ENCODE data around the gene ABCD2. TPM values are rescaled to one million over a fixed set of nuclear protein-coding genes. Genes with fewer than 3 reads are reported as not detected.

ABCD2 gene
- not detected in 2 replicates for polyA plus RNA-seq (2011; rRNA removed)
- polyA minus RNA-seq (2011; rRNA and poly(A)+ RNA removed) = not detected in 2 replicates

- Histone ChIP-seq H3K36me3 (ENCODE audit: control insufficient read depth, insufficient read depth, low read length) (no peaks in the 10 kb centered on the region), H3K4me3 (ENCODE audit: low read depth, low read length) (peak within 1 kb of the TSS; percentile 51)
- CTCF ChIA-PET = interaction anchor here (0.7 to 1.3 kb wide), 2 partner anchors 15 to 386 kb away, joined by 3 read pairs; no protein-coding TSS in a partner anchor
Observed at GRCh38 chr12:39619660-39620433, at the start of gene ABCD2. TSS of gene ABCD2 (minus strand) at chr12:39619803. CDS start at chr12:39619615, 188 bp downstream.

DNA sequence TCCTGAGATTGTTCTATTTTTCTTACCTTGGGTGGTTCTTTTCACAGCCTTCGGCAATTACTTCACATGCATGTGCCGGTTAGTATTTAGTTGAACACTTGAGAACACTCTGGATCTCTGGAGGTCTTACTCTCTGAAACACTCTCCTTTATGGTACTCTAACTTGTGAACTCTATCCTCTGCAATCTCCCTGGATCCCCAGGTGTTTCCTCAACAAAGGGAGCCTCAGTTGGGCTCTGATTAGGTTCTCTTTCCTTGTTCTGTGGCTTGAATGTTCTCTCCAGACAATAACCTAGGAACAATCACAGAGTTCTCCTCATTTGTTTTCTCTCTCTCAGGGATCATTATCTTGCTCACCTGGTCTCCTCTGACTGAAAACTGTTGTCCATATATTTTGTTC lies 40.5 kb upstream of the ABCD2 start:
- H3K4me3 ChIP-seq (ENCODE audit: low read depth, low read length) = no peak overlapping the region
- no peaks in the 10 kb centered on the region for H3K36me3 ChIP-seq (ENCODE audit: control insufficient read depth, insufficient read depth, low read length)
- no peak for DNase-seq (ENCODE audit: low read depth)
- POLR2A ChIA-PET = no interaction called here
- CTCF ChIA-PET = no interaction called here
- H3K27me3 ChIP-seq (ENCODE audit: control insufficient read depth, insufficient read depth, low read length) = no peaks in the 10 kb centered on the region
- no peak for TF ChIP-seq CTCF (IDR thresholded peaks at IDR 0.05; ENCODE audit: insufficient read depth, low read depth, low read length)

More at GRCh38 chr12:39619660-39620433, at the start of gene ABCD2:
- DNase-seq (ENCODE audit: low read depth) = peak; percentile 29
- H3K27me3 ChIP-seq (ENCODE audit: control insufficient read depth, insufficient read depth, low read length) = no peaks in the 10 kb centered on the region
- 0 out of 2 replicates have a peak, but pooled peaks have one; percentile 18 for TF ChIP-seq CTCF (IDR thresholded peaks at IDR 0.05; ENCODE audit: insufficient read depth, low read depth, low read length)
- POLR2A ChIA-PET = no interaction called here

GRCh38 chr12:39647383-39647782 lies 27.8 kb upstream of the ABCD2 start:
- Histone ChIP-seq H3K4me3 (ENCODE audit: low read depth, low read length) (no peak overlapping the region), H3K27me3 (ENCODE audit: control insufficient read depth, insufficient read depth, low read length) (no peaks in the 10 kb centered on the region), H3K36me3 (ENCODE audit: control insufficient read depth, insufficient read depth, low read length) (no peaks in the 10 kb centered on the region)
- CTCF ChIA-PET = no interaction called here
- no peak for TF ChIP-seq CTCF (IDR thresholded peaks at IDR 0.05; ENCODE audit: insufficient read depth, low read depth, low read length)
- DNase-seq (ENCODE audit: low read depth) = no peak
- POLR2A ChIA-PET = no interaction called here

DNA sequence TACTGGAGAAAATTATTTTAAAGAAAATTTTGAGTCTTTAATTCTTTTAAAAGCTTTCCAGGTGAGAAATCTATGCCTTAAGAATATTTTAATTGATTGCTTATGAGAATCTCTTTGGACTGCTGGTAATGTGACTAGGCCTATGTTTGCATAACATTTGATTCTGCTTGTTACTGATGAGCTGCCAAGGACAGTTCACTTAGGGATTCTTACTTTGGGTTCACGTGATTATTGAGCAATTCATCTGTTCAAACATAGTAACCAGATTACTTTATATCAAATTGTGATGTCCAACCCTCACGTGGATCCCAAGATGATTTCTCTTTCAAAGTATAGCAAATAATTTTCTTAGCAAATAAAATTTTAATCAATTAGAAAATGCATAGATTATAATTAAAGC lies 27.4 kb upstream of the ABCD2 start:
- Histone ChIP-seq H3K36me3 (ENCODE audit: control insufficient read depth, insufficient read depth, low read length) (no peaks in the 10 kb centered on the region), H3K27me3 (ENCODE audit: control insufficient read depth, insufficient read depth, low read length) (no peaks in the 10 kb centered on the region), H3K4me3 (ENCODE audit: low read depth, low read length) (no peak overlapping the region)
- CTCF ChIA-PET = no interaction called here
- POLR2A ChIA-PET = no interaction called here
- no peak for DNase-seq (ENCODE audit: low read depth)
- no peak for TF ChIP-seq CTCF (IDR thresholded peaks at IDR 0.05; ENCODE audit: insufficient read depth, low read depth, low read length)

GRCh38 chr12:39643052-39643451 lies 23.4 kb upstream of the ABCD2 start:
- DNase-seq (ENCODE audit: low read depth) = no peak
- ChIA-PET POLR2A (no interaction called here), CTCF (no interaction called here)
- Histone ChIP-seq H3K27me3 (ENCODE audit: control insufficient read depth, insufficient read depth, low read length) (no peaks in the 10 kb centered on the region), H3K4me3 (ENCODE audit: low read depth, low read length) (no peak overlapping the region), H3K36me3 (ENCODE audit: control insufficient read depth, insufficient read depth, low read length) (no peaks in the 10 kb centered on the region)
- TF ChIP-seq CTCF (IDR thresholded peaks at IDR 0.05; ENCODE audit: insufficient read depth, low read depth, low read length) = no peak

All from BJ (cell line).